GM12878 (cell line): ENCODE measurements around the gene MS4A4E. TPM values are rescaled to one million over a fixed set of nuclear protein-coding genes. Genes with fewer than 3 reads are reported as not detected.

Experiments used
- ATAC-seq: fragments of 200-7000 bp; cut with Tn5 transposase; 3 replicates; pipeline ENCODE4 v1.9.1; 2020; ENCODE audit warnings: mild to moderate bottlenecking, moderate library complexity
- BruUV-seq: library from RNA; stranded (reverse); fragments of 400-500 nt; replicated peaks from 2 replicates; lab custom pipeline; 2021; lab: Mats Ljungman, UMichigan
- CTCF ChIA-PET: fragments of 300-600 bp; sonication (Branson Sonifier 250); formaldehyde crosslinking; extraction: SDS; loops from one replicate; lab custom pipeline; 2021; ENCODE audit warnings: inconsistent platforms; lab: Yijun Ruan, JAX
- POLR2A ChIA-PET: fragments of 350-600 bp; formaldehyde crosslinking; extraction: SDS; loops from one replicate; lab custom pipeline; 2021; ENCODE audit warnings: inconsistent platforms; lab: Charles Lee
- RAD21 ChIA-PET: fragments of 300-600 bp; sonication (Branson Sonifier 250); formaldehyde crosslinking; loops from one replicate; lab custom pipeline; 2023; ENCODE audit warnings: antibody characterized with exemption; ENCODE audit not compliant: unreplicated experiment; lab: Charles Lee
- SMC1A ChIA-PET: fragments of 300-600 bp; sonication (Branson Sonifier 250); formaldehyde crosslinking; loops from one replicate; lab custom pipeline; 2023; ENCODE audit not compliant: unreplicated experiment, uncharacterized antibody; lab: Charles Lee
- DNase-seq: peaks from one replicate; pipeline ENCODE4 v3.0.0-alpha.2; 2011; ENCODE audit warnings: low read depth, low spot score
- FAIRE-seq: peaks from 3 replicates; lab custom pipeline; 2011; peaks lifted over from hg19 to GRCh38; lab: Jason Lieb, UNC
- H2AFZ ChIP-seq: 2 replicates; pipeline ENCODE4 v1.6.0; 2011; ENCODE audit warnings: low read depth, low read length, control low read depth; ENCODE audit not compliant: control insufficient read depth
- H3K27ac ChIP-seq: 2 replicates; pipeline ENCODE4 v1.5.1; 2011; ENCODE audit warnings: control low read depth; ENCODE audit not compliant: control insufficient read depth, insufficient read depth
- H3K27me3 ChIP-seq, 2 experiments: replicated peaks in 1 of 2; 2 replicates each; pipeline versions ENCODE4 v1.6.0 to v1.6.1; 2011; ENCODE audit warnings: low read length in 1 of 2; ENCODE audit not compliant: control insufficient read depth in 2 of 2, insufficient read depth in 2 of 2
- H3K36me3 ChIP-seq, 2 experiments: 2 replicates each; pipeline ENCODE4 v1.5.1; 2011; ENCODE audit warnings: low read length in 1 of 2; ENCODE audit not compliant: control insufficient read depth in 2 of 2, insufficient read depth in 2 of 2
- H3K4me1 ChIP-seq: 2 replicates; pipeline ENCODE4 v1.6.1; 2011; ENCODE audit warnings: mild to moderate bottlenecking, low read length, moderate library complexity, mixed read lengths; ENCODE audit not compliant: control insufficient read depth, insufficient read depth
- H3K4me2 ChIP-seq: 2 replicates; pipeline ENCODE4 v1.6.0; 2011; ENCODE audit warnings: control low read depth; ENCODE audit not compliant: control insufficient read depth, insufficient read depth
- H3K4me3 ChIP-seq: fragments of 200-600 bp; sonication (generic); 2 replicates; pipeline ENCODE4 v1.5.1; 2016
- H3K79me2 ChIP-seq: 2 replicates; pipeline ENCODE4 v1.6.0; 2011; ENCODE audit warnings: low read length; ENCODE audit not compliant: control insufficient read depth, insufficient read depth
- H3K9ac ChIP-seq: 2 replicates; pipeline ENCODE4 v1.8.0; 2011; ENCODE audit warnings: low read length, control low read depth, mixed read lengths; ENCODE audit not compliant: control insufficient read depth, insufficient read depth
- H3K9me3 ChIP-seq: replicated peaks from 3 replicates; pipeline ENCODE4 v1.5.1; 2011; ENCODE audit warnings: mild to moderate bottlenecking, low read length; ENCODE audit not compliant: control insufficient read depth, insufficient read depth
- H4K20me1 ChIP-seq: 2 replicates; pipeline ENCODE4 v1.6.0; 2011; ENCODE audit not compliant: control insufficient read depth, insufficient read depth
- ETV6 ChIP-seq, 2 experiments: fragments of 450-650 bp in 1 of 2; IDR thresholded peaks in 1 of 2; conservative IDR thresholded peaks in 1 of 2; 2 replicates each; pipeline ENCODE4 v1.6.1; 2014; ENCODE audit warnings: antibody characterized with exemption in 1 of 2, borderline replicate concordance in 1 of 2, low read depth in 1 of 2, mild to moderate bottlenecking in 1 of 2, moderate library complexity in 1 of 2
- FOS ChIP-seq: IDR thresholded peaks from 3 replicates; pipeline ENCODE4 v1.6.1; 2011; ENCODE audit warnings: borderline replicate concordance; ENCODE audit not compliant: insufficient read length; ENCODE audit errors: extremely low read depth
- GATAD2B ChIP-seq: fragments of 450-650 bp; conservative IDR thresholded peaks from 2 replicates; pipeline ENCODE4 v1.6.1; 2017; ENCODE audit warnings: low read depth, mild to moderate bottlenecking, moderate library complexity
- POLR2A ChIP-seq: IDR thresholded peaks from 2 replicates; pipeline ENCODE4 v1.6.1; 2011; ENCODE audit warnings: low read depth, mild to moderate bottlenecking, low read length
- SMAD1 ChIP-seq: fragments of 450-650 bp; IDR thresholded peaks from 2 replicates; pipeline ENCODE4 v1.6.1; 2018; ENCODE audit warnings: mild to moderate bottlenecking, low read depth; ENCODE audit not compliant: partially characterized antibody
- SREBF2 ChIP-seq: IDR thresholded peaks from 2 replicates; pipeline ENCODE4 v1.6.1; 2012; ENCODE audit warnings: mild to moderate bottlenecking, low read length
- ZZZ3 ChIP-seq: IDR thresholded peaks from 2 replicates; pipeline ENCODE4 v1.6.1; 2011; ENCODE audit warnings: low read depth; ENCODE audit not compliant: control insufficient read depth, insufficient read length
- WGBS: methylation state at CpG from one replicate; pipeline ENCODE4 v1.1.6; 2016; ENCODE audit warnings: low lambda C conversion rate; ENCODE audit not compliant: insufficient replicate concordance, insufficient coverage; ENCODE audit errors: missing lambda C conversion rate; 5-methylcytosine and 5-hydroxymethylcytosine counted together
- in situ Hi-C: fragments of 300-500 bp; cut with MboI; formaldehyde crosslinking; loops from 9 replicates; pipeline ENCODE4 v1.14.3; 2018; ENCODE audit warnings: mixed read lengths
- intact Hi-C: fragments of 100-400 bp; cut with micrococcal nuclease; formaldehyde crosslinking; loops from one replicate; pipeline ENCODE4 v1.14.2; 2022; ENCODE audit not compliant: unreplicated experiment
- polyA plus RNA-seq, 11 experiments: library from polyadenylated mRNA; depleted of rRNA in 4 of 11; unstranded in 6 of 11; stranded (reverse) in 5 of 11; fragments of >200 nt; fragmentation: Nextera tagmentation in 4 of 11; fragmentation: Illumina TruSeq in 1 of 11; extraction: Ambion mirVana in 4 of 11; extraction: Trizol in 1 of 11; gene quantifications; 1 replicate in 1 of 11; 2 replicates in 10 of 11; pipeline versions ENCODE4 v1.2.1 to v1.2.3, GENCODE V29; 2011 to 2016; ENCODE audit warnings: inconsistent platforms in 2 of 11, missing spikeins in 2 of 11, low read depth in 1 of 11
- total RNA-seq, 4 experiments: library from RNA; depleted of rRNA in 3 of 4; stranded (reverse); fragments of >200 nt in 3 of 4; fragmentation: Illumina TruSeq in 1 of 4; extraction: Trizol in 1 of 4; gene quantifications; 2 replicates each; pipeline versions ENCODE4 v1.2.1 to v1.2.3, GENCODE V29; 2013 to 2021
- TF ChIP-seq, protein P1 (sequence below), 3 experiments: IDR thresholded peaks in 2 of 3; conservative IDR thresholded peaks in 1 of 3; 2 replicates each; pipeline ENCODE4 v1.5.1; 2011; ENCODE audit warnings: low read depth in 3 of 3, low read length in 3 of 3, mild to moderate bottlenecking in 3 of 3, control low read depth in 2 of 3, moderate library complexity in 2 of 3, inconsistent platforms in 1 of 3, mixed read lengths in 1 of 3; ENCODE audit not compliant: control insufficient read depth in 2 of 3, insufficient read depth in 1 of 3; ENCODE audit errors: extremely low read depth in 1 of 3

MS4A4E gene
- total and polyA plus RNA-seq, 10 of the 15 experiments (the other 5 are each of a cell fraction or from before 2014, with no cell fraction given) = 0.06 to 0.92 (median 0.45) TPM; not detected in 3

DNA sequence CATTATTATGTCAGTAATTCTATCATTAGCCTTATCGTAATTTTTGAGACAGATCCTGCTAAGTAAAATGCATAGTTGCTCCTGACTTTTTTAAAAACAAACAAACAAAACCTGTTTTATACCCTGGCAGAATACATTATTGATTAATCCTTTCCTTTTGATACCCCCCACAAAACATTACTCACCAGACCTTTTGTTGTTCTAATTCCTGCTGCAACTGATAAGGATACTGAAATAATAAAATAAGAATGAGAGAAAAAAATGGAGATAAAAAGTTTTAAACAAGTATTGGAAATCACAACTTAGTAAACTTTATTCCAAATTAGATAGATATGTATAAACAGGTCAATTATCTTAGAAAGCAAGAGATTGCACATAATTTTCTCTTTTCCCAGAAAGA lies 28.6 kb downstream of the MS4A4E start:
- TF ChIP-seq SMAD1 (no peak), ZZZ3 (no peak), POLR2A (no peak), SREBF2 (no peak), GATAD2B (no peak), ETV6 (conservative IDR thresholded peaks at IDR 0.05 in 1 of 2, IDR thresholded peaks at IDR 0.05 in 1 of 2; ENCODE audit: borderline replicate concordance in 1 of 2, low read depth in 1 of 2) (no peak), FOS (no peak)
- TF ChIP-seq, protein P1, sequence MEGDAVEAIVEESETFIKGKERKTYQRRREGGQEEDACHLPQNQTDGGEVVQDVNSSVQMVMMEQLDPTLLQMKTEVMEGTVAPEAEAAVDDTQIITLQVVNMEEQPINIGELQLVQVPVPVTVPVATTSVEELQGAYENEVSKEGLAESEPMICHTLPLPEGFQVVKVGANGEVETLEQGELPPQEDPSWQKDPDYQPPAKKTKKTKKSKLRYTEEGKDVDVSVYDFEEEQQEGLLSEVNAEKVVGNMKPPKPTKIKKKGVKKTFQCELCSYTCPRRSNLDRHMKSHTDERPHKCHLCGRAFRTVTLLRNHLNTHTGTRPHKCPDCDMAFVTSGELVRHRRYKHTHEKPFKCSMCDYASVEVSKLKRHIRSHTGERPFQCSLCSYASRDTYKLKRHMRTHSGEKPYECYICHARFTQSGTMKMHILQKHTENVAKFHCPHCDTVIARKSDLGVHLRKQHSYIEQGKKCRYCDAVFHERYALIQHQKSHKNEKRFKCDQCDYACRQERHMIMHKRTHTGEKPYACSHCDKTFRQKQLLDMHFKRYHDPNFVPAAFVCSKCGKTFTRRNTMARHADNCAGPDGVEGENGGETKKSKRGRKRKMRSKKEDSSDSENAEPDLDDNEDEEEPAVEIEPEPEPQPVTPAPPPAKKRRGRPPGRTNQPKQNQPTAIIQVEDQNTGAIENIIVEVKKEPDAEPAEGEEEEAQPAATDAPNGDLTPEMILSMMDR (IDR thresholded peaks at IDR 0.05 in 2 of 3, conservative IDR thresholded peaks at IDR 0.05 in 1 of 3; ENCODE audit: control insufficient read depth in 2 of 3, extremely low read depth in 1 of 3, insufficient read depth in 1 of 3, low read depth in 3 of 3, low read length in 3 of 3) = no peak
- H3K9ac ChIP-seq = no peak overlapping the region
- no peak overlapping the region for H3K4me3 ChIP-seq
- no peak overlapping the region for H3K27ac ChIP-seq
- FAIRE-seq (no peak), ATAC-seq (no peak), DNase-seq (no peak)
- intact Hi-C loops (no loop called here), in situ Hi-C loops (no loop called here)
- no peak overlapping the region for H2AFZ ChIP-seq
- no peaks in the 10 kb centered on the region for H3K27me3 ChIP-seq
- no peaks in the 10 kb centered on the region for H3K9me3 ChIP-seq
- RAD21 ChIA-PET = interaction anchor here (0.6 kb wide), 1 partner anchor 385 kb away, joined by 3 read pairs; no protein-coding TSS in a partner anchor
- no TSS peak for BruUV-seq
- 64% methylated on average over 1 of the region's 1 CpG for WGBS
- CTCF ChIA-PET = interaction anchor here (1.2 kb wide), 1 partner anchor 37 kb away, joined by 5 read pairs; no protein-coding TSS in a partner anchor
- POLR2A ChIA-PET = interaction anchor here (1.0 kb wide), 1 partner anchor 19 kb away, joined by 4 read pairs; no protein-coding TSS in a partner anchor
- H3K4me1 ChIP-seq = no peaks in the 10 kb centered on the region
- no peaks in the 10 kb centered on the region for H4K20me1 ChIP-seq
- no peaks in the 10 kb centered on the region for H3K79me2 ChIP-seq
- no peak overlapping the region for H3K4me2 ChIP-seq
- H3K36me3 ChIP-seq = no peaks in the 10 kb centered on the region
- SMC1A ChIA-PET = interaction anchor here (1.0 to 1.2 kb wide), 3 partner anchors 16 to 34 kb away, joined by 3 read pairs; no protein-coding TSS in a partner anchor
